ENCODE measurements around the gene ZBTB12.

Gene ZBTB12

GRCh38 chr6:31850765-31851484, 51.0 kb downstream of the ZBTB12 start:
- no peak for DNase-seq (ENCODE audit: low read depth)
